VCaP (cell line): ENCODE results near the gene ZNF804B.

ENCODE experiments used
- H3K27ac ChIP-seq: fragments of 450-650 bp; 2 replicates; pipeline ENCODE4 v1.5.1; 2017
- CTCF ChIP-seq: fragments of 450-650 bp; conservative IDR thresholded peaks from 2 replicates; pipeline ENCODE4 v1.5.1; 2017; ENCODE audit warnings: mild to moderate bottlenecking, moderate library complexity

ZNF804B gene

GRCh38 chr7:89041240-89041639, 281.7 kb downstream of the ZNF804B start:
- no peak for TF ChIP-seq CTCF
- H3K27ac ChIP-seq, result no peak overlapping the region

GRCh38 chr7:89042940-89043339, 283.4 kb downstream of the ZNF804B start:
- no peak overlapping the region for H3K27ac ChIP-seq
- no peak for TF ChIP-seq CTCF

GRCh38 chr7:89049043-89049442, 289.5 kb downstream of the ZNF804B start:
- TF ChIP-seq CTCF, result no peak
- no peak overlapping the region for H3K27ac ChIP-seq

- no peak overlapping the region for H3K27ac ChIP-seq
- no peak for TF ChIP-seq CTCF
These were observed 293.6 kb downstream of the ZNF804B start for GRCh38 chr7:89053130-89053529.

GRCh38 chr7:89054361-89054760, 294.9 kb downstream of the ZNF804B start:
- no peak for TF ChIP-seq CTCF
- no peak overlapping the region for H3K27ac ChIP-seq

- no peak for TF ChIP-seq CTCF
- no peak overlapping the region for H3K27ac ChIP-seq
These were observed 300.7 kb downstream of the ZNF804B start for GRCh38 chr7:89060234-89060633.

GRCh38 chr7:89064831-89065230, 305.3 kb downstream of the ZNF804B start:
- no peak overlapping the region for H3K27ac ChIP-seq
- TF ChIP-seq CTCF, result no peak

GRCh38 chr7:89067048-89067447, 307.5 kb downstream of the ZNF804B start:
- H3K27ac ChIP-seq, result no peak overlapping the region
- no peak for TF ChIP-seq CTCF
